Measurements from ENCODE around the gene PLEKHA8.

The PLEKHA8 gene

GRCh38 chr7:30114536-30115238 is 86.5 kb downstream of the PLEKHA8 start:
- DNase-seq = no peak

- no peak for DNase-seq
These were observed 87.6 kb downstream of the PLEKHA8 start for GRCh38 chr7:30115709-30116297.

GRCh38 chr7:30116771-30117170 is 88.6 kb downstream of the PLEKHA8 start:
- DNase-seq = no peak

- no peak for DNase-seq
These were observed 89.7 kb downstream of the PLEKHA8 start for GRCh38 chr7:30117896-30118295.

- DNase-seq = no peak
These were observed 91.8 kb downstream of the PLEKHA8 start for GRCh38 chr7:30119890-30120577.

- no peak for DNase-seq
These were observed 105.8 kb downstream of the PLEKHA8 start for GRCh38 chr7:30133736-30134610.

GRCh38 chr7:30134611-30135300 is 106.5 kb downstream of the PLEKHA8 start, which contains the start of gene MTURN:
TSS of gene MTURN (plus strand) at chr7:30134986. CDS start at chr7:30135137, 151 bp downstream.
- peak; percentile 86 for DNase-seq

GRCh38 chr7:30135301-30136116 is 107.3 kb downstream of the PLEKHA8 start:
- DNase-seq = peak; percentile 71

- no peak for DNase-seq
These were observed 108.0 kb downstream of the PLEKHA8 start for GRCh38 chr7:30136117-30136731.

- DNase-seq = no peak
These were observed 108.7 kb downstream of the PLEKHA8 start for GRCh38 chr7:30136743-30137485.

- no peak for DNase-seq
These were observed 111.7 kb downstream of the PLEKHA8 start for GRCh38 chr7:30139836-30140384.

GRCh38 chr7:30140456-30140855 is 112.2 kb downstream of the PLEKHA8 start:
- DNase-seq = no peak

GRCh38 chr7:30142710-30143109 is 114.5 kb downstream of the PLEKHA8 start:
- no peak for DNase-seq

GRCh38 chr7:30143748-30144251 is 115.6 kb downstream of the PLEKHA8 start:
- DNase-seq = no peak

- no peak for DNase-seq
These were observed 116.6 kb downstream of the PLEKHA8 start for GRCh38 chr7:30144657-30145306.

GRCh38 chr7:30145426-30145970 is 117.3 kb downstream of the PLEKHA8 start:
- no peak for DNase-seq

- DNase-seq = no peak
These were observed 118.0 kb downstream of the PLEKHA8 start for GRCh38 chr7:30146127-30146612.

GRCh38 chr7:30147223-30147622 is 119.0 kb downstream of the PLEKHA8 start:
- no peak for DNase-seq

GRCh38 chr7:30147785-30148184 is 119.6 kb downstream of the PLEKHA8 start:
- DNase-seq = no peak
